Fibroblast of lung (primary cell): ENCODE data around the gene CFI.

Source experiments
- EZH2 ChIP-seq: IDR thresholded peaks from 2 replicates; pipeline ENCODE4 v1.5.1; 2012; ENCODE audit warnings: low read length, control low read depth, mild to moderate bottlenecking; ENCODE audit errors: missing control alignments
- TF ChIP-seq, protein P1 (sequence below), 2 donors: IDR thresholded peaks in 1 of 2; conservative IDR thresholded peaks in 1 of 2; 1 replicate in 1 of 2; 2 replicates in 1 of 2; pipeline ENCODE4 v1.5.1; 2011 to 2012; ENCODE audit warnings: low read length in 2 of 2, control low read depth in 1 of 2, inconsistent platforms in 1 of 2, low read depth in 1 of 2, mild to moderate bottlenecking in 1 of 2

DNA sequence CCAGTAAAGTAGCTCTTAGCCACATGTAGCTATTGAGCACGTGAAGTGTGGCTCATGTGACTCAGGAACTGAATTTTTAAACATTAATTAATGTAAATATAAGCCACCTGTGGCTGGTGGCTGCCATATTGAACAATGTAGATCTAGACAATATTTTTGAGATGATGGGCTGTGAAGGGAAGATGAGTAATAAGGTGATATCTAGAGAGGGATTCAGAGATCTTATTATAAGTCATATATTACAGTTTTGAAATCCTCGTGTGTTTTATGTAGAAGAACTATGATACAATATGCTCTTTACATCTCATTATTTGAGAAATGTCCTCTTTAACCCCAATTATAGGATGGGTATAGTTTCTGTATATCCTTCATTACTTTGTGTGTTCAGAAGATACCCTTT, 19.4 kb upstream of the CFI start:
- TF ChIP-seq, protein P1, sequence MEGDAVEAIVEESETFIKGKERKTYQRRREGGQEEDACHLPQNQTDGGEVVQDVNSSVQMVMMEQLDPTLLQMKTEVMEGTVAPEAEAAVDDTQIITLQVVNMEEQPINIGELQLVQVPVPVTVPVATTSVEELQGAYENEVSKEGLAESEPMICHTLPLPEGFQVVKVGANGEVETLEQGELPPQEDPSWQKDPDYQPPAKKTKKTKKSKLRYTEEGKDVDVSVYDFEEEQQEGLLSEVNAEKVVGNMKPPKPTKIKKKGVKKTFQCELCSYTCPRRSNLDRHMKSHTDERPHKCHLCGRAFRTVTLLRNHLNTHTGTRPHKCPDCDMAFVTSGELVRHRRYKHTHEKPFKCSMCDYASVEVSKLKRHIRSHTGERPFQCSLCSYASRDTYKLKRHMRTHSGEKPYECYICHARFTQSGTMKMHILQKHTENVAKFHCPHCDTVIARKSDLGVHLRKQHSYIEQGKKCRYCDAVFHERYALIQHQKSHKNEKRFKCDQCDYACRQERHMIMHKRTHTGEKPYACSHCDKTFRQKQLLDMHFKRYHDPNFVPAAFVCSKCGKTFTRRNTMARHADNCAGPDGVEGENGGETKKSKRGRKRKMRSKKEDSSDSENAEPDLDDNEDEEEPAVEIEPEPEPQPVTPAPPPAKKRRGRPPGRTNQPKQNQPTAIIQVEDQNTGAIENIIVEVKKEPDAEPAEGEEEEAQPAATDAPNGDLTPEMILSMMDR (conservative IDR thresholded peaks at IDR 0.05 in 1 of 2, IDR thresholded peaks at IDR 0.05 in 1 of 2; ENCODE audit: low read depth in 1 of 2, low read length in 2 of 2), result no peak
- no peak for TF ChIP-seq EZH2
